C4-2B (cell line): ENCODE measurements around the gene KCNJ15.

ENCODE experiments used
- ZFX ChIP-seq: fragments of 450-650 bp; IDR thresholded peaks from 2 replicates; pipeline ENCODE4 v1.6.1; 2017
- TF ChIP-seq, protein P1 (sequence below): fragments of 450-650 bp; conservative IDR thresholded peaks from 2 replicates; pipeline ENCODE4 v1.5.1; 2017; ENCODE audit warnings: mild to moderate bottlenecking

DNA sequence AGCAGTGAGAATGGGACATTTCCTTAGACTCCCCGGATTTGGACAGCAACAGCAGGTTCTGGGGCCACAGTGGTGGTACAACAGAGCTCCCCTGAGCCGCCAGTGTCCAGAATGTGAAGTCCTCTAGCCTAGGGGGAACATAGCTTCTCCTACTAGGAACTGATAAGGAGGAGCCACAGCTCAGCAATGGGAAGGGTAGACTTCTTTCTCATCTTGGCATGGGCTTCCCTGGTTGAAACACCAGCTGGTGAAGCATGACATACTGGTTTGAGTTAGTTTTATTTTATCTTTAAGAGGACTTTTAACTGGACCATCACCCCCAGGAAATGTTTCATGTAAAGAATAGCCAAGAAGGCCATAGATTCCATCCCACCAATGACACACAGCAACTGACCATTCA, 68.4 kb downstream of the KCNJ15 start:
- TF ChIP-seq, protein P1, sequence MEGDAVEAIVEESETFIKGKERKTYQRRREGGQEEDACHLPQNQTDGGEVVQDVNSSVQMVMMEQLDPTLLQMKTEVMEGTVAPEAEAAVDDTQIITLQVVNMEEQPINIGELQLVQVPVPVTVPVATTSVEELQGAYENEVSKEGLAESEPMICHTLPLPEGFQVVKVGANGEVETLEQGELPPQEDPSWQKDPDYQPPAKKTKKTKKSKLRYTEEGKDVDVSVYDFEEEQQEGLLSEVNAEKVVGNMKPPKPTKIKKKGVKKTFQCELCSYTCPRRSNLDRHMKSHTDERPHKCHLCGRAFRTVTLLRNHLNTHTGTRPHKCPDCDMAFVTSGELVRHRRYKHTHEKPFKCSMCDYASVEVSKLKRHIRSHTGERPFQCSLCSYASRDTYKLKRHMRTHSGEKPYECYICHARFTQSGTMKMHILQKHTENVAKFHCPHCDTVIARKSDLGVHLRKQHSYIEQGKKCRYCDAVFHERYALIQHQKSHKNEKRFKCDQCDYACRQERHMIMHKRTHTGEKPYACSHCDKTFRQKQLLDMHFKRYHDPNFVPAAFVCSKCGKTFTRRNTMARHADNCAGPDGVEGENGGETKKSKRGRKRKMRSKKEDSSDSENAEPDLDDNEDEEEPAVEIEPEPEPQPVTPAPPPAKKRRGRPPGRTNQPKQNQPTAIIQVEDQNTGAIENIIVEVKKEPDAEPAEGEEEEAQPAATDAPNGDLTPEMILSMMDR: no peak
- TF ChIP-seq ZFX: no peak
